Measurements from ENCODE around the gene PLCD1.
A peak's percentile ranks its signal among the peaks of the same experiment; 100 is the strongest.
"Not testable (repeated sequence)": the region's sequence is repeated elsewhere in the genome, so short reads cannot be mapped to it uniquely, and the experiment has no call there.

Gene PLCD1

DNA sequence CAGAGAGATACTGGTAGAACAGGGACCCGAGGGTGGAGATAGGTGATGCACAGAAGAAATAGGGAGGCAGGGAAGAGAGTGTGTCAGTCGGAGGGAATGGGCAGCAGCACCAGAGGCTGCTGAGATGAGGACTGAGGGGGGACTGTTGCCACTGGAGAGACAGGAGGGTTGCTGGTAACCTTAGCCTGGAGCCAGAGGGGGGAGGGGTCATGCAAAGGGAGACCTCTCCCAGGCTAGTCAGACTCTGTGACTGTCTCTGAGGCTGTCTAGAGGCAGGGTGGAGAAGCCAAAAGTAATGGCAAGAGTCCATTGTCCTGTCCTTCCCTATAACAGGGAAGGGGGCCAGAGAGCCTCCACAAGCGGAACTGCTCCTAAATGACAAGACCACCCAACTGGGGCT, 7.5 kb upstream of the PLCD1 start:
- no peak for DNase-seq

DNA sequence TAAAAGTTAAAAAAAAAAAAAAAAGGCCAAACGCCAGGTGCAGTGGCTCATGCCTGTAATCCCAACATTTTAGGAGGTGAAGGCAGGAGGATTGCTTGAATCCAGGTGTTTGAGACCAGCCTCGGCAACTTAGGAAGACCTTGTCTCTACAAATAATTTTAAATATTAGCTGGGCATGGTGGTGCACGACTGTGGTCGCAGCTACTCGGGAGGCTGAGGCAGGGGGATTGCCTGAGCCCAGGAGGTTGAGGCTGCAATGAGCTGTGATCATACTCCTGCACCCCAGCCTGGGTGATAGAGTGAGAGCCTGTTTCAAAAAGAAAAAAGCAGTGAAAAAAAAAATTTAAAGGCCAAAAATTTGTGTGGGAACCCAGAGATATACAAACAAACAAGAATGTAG, 6.8 kb upstream of the PLCD1 start:
- DNase-seq: no peak

DNA sequence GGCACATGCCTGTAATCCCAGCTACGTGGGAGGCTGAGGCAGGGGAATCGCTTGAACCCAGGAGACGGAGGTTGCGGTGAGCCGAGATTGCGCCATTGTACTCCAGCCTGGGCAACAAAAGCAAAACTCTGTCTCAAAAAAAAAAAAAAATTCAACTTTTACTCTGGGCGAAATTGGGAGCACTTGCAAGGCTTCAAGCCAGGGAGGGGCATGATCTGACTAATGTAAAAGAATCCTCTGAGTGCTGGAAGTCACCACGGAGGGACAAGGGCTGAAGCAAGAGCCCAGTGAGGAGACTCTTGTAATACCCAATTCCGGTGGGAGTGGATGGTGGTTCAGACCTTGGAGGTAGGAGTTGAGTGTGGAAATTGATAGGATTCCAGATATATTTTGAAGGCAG, 4.9 kb upstream of the PLCD1 start:
- not testable (repeated sequence) for DNase-seq

DNA sequence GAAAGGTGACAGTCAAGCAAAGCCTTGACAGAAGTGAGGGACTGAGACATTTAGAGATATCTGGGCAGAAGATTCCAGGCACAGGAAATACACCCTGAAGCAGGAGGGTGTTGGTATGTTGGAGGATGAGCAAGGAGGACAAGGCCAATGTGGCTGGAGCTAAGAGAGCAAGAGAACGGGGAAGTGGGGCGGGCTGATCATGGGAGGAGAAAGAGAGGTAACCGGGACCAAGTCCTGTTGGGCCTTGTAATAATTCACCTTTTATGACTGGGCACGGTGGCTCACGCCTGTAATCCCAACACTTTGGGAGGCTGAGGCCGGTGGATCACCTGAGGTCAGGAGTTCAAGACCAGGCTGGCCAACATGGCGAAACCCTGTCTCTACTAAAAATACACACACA, 4.1 kb upstream of the PLCD1 start:
- DNase-seq: not testable (repeated sequence)

DNA sequence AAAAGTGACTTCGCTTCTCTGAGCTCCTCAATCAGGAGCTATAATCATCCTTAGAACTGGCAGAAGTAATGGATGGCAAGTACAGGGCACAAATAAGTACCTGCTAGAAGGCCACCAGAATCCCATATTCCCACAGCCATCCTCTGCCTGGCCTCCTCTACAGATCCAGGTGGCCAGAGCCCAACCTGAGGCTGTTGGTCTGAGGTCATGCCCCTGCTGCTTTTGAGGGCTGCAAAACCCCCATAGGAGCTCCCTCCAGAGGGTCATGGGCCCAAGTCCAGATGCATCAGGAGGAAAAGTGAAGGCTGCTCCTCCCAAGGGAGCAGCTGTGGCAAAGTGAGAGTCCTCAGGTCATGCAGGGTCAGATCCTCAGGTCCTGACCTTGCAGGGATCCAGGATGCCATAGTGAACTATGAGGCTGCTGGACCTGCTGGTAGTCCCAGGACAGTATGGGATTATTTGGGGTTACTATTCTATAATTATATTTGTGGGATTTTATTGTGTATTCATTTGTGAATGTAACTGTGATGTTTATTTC, 3.0 kb upstream of the PLCD1 start:
- no peak for DNase-seq

DNA sequence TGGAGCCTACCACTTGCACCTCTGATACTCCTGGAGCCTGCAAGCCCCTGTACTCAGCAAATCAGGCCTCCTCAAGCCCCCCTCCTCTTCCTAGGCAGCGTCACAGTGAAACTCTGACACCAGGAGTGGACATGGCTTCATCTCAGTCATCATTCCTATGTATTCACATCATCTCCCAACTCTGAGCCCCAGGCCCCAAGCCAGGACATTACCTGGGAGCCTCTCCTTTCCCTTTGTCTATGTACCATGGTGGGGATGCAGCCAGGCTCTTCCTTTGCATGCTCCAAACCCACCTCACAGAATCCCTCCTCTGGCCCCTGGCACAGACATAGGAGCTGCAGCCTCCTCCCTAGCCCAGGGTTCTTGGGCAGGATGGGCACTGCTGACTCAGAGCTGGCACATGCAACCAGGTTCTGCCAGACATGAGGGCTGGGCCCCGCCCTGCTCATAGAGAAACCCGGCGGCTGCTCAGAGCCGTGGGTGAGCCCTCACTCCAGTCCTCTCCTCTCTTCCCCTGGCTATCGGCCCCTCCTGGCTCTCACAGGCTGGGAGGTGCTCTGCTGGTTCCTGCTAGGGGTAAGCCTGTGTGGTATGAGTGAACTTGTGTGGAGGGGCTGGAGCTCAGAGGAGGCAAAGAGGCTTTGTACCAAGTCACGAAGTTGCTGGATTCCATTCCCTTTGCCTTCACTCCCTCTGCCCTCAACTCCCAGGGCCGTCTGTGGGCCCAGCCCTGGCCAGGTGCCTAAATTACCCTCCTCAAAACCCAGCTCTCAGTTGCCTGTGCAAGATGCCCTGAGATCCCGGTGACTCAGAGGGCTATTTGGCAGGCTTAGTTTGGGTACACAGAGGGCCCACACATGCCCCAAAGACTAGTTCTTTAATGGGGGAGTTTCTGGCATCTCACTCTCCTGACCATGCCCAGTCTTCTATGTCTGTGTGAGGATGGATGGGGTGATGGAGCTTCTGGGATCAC, 1.9 kb upstream of the PLCD1 start:
- peak in 3 of 5 donors; percentile 15 to 83 (median 32) for DNase-seq

DNA sequence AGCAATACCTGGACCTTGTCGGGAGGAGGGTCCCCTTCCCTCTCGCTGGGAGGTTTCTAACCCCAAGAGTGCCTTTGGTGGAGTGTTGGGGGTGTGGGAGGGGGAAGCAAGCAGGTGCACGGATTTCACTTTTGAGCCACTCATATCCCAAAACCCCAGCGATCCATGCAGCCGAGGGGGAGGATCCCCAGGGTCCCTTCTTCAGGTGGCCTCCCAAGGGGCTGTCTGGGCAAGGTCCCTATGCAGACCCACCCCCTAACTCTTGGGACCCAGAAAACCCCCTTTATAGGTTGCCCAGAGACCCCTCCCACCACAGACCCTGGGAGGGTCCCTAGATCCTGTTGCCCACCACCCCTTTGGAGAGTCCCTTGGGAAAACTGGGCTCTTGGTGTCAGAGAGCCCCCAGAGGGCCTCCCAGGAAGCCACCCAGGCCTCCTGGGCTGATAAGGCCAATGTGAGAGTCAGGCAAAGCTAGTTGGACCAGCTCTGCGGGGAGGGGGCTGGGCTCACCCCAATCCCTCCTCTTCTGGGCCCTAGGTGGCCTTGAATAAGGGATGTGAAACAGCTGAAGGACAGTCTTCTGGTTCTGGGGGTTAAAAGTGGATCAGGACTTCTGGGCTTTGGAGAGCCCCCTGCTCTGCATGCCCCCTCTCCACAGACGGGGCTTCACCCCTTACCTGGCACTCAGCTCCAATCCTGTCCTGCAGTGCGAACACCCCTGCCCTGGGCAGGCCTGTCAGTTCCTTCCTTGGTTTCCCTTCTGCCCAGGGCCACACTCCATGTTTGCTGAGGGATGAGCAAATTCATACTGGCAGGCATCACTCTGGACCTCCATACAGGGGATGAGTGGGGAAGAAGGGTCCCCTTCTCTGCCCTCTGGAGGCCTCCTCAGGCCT, 932 bp upstream of the PLCD1 start:
- no peak for DNase-seq

DNA sequence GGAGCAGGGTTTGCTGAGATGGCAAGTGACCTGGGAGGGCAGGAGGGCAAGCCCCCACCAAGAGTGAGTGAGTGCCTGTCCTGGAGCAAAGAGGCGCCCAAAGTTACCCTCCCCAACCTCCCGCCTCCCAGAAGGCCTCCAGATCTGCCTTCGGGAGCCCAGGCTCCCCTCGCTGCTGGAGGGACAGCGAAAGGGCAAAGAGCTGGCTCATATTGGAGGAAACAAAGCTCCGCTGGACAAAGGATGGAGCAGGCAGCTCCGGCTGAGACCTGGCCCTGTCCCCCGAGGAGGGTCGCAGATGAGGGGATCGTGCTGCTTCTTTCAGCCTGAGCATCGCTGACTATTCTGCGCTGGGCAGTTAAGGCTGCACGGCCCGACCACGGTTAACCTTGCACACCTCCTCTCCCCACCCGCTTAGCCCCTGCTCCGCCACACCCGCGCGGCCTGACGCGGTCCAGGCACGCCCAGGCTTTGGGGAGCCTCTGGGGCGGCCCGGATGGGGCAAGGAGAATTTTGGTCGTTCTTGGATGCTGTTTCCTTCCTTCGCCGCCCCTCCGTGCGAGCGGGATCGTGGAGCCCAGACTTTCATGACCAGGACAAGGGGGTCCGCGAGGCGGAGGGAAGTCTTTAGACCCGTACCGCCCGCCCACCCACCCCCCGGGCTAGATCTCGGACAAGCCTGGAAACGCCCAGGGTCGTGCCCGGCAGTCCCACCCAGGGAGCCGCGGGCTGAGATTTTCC, 651 bp downstream of the PLCD1 start:
- no peak for DNase-seq

DNA sequence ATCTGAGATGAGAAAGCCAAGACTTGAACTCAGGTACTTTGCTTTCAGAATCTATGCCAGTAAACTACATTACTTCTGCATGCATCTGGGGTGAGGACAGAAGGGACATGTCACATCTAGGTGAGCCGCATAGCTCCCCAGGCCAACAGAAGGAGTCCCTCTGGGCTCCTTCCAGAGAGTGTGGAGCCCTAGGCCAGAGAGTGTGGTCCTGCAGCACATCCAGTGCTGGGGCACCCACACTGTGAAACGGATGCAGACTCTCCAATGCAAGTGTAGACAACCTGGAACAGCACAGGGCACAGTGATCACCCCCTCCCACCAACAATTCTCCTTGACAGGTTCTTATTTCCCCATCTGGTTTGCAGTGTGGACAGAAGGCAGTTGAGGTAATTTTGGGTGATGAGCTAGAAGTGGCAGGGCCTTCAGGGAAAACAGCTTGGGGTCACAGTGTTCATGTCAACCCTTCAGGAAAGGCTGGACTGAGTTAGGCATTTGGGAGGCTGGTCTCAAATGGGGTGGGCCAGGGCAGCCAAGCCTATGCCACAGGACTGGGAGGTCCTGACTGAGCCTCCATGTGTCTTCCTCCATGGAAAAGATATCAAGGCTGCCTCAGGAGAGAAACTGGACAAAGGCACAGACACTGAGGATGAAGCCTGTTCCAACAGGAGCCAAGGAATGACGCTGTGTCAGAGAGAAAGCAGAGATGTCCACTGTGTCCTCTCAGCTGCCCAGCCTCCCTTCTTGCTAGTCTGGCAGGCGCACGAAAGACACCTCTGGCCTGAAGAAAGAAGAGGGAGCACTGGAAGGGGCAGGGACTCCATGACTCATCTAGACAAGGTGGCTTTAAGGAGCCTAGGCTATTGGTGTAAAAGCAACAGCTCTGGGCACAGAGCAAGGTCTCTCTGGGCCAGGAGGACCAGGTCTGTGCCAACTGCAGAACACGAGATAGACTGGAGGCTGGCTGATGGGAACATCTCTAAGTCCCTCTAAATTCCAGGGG, 1.7 kb downstream of the PLCD1 start:
- no peak for DNase-seq

DNA sequence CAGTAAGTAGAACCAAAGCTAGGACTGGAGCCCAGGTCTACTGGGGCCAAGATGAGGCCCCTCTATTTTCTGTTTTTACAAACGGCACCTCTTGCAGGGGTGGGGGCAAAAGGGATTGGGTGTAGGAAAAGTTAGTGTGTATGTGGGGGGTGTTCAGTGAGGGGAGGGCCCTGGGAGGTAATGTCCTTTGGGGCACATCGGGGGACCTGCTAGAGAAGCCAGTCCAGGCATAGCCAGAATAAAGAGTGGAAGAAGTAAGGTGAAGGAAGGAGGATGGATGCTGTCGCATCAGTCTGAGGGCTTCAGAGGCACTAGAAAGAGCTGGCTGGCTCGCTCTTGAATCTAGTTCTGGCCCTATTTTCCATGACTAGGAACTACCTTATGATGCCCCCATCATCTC, 2.6 kb downstream of the PLCD1 start:
- no peak for DNase-seq

DNA sequence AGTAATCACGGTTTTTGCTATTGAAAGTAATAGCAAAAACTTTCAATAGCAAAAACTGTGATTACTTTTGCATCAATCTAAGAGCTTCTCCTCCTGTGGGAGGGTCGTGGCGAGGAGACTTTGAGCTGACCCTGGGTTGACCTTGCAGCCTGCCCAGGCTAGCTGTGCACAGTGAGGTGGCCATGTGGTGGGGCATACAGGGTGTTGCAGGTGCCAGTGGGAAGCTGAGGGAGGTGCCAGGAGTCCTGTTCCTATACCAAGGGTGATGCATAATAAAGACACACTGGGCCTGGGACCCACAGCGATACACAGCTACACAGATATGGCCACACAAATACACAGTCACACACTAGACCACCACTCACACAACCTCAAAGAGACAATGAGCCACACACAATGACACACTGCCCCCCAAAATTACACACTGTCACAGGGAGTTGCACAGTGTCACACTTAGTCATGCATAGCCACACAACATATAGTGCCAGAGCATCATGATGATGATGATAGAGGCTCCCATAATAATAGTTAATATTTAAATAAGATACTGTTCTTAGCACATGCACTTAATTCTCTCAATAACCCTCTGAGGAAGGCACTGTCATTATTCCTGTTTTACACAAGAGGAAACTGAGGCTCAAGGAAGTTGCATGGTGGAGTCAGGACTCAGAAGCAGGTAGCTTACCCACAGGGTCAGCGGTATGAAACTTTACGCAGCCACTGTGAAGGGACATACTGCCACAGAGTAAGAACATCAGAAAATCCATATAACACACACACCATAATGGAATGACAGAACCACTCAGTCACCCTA, 6.3 kb downstream of the PLCD1 start:
- no peak for DNase-seq

DNA sequence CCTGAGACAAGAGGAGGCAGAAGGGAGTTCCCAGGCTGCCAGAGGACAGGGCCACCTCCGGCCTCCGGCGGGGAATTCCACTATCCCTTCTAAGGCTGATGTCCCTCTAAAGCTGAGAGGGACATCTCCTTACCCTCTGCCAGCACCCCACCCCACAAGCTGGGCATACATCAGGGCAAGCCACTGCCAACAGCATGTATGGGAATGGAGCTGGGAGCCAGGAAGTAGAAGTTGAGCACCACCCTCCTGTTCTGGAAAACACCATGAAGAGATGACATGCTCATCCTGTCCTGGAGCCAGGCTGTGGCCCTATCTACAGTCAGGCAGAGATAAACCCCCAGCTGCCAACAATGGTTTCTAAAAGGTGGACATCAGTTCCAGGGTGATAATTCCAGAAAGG, 7.1 kb downstream of the PLCD1 start:
- DNase-seq: no peak

DNA sequence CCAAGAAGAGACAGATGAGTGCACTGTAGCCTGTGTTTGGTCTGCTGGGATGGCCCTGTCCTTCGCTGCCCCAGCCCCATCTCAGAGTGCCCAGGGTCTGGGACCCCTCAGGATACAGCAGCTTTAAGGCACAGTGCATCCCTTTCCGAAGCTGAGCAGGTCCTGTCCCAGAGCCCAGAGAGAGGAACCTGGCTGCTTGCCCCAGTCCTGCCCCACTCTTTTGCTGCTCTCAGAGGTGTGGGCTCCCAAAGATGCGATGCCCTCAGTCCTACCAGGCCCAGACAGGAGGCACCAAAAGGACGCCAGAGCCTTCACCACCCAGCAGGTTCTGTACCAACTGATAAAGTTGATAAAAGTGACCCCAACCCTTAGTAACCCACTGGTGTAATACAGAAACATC, 8.2 kb downstream of the PLCD1 start:
- no peak for DNase-seq

DNA sequence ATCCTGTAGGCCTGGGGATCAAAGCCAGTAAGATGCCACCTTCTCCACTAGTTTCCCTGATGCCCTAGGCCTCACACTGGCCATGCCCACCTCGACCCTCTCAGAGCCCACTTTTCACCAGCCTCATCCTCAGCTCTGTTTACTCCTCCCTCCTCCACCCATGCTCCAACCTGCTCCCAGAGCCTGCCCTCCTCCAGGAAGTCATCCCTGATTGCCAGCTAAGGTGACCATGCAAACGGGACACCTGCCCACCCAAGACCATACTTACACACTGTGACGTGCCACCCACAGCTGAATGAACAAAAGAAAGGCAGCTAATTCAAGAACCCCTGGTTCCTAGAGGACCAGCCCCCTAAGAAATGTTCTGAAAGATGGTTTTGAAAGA, 9.1 kb downstream of the PLCD1 start:
- DNase-seq: no peak

DNA sequence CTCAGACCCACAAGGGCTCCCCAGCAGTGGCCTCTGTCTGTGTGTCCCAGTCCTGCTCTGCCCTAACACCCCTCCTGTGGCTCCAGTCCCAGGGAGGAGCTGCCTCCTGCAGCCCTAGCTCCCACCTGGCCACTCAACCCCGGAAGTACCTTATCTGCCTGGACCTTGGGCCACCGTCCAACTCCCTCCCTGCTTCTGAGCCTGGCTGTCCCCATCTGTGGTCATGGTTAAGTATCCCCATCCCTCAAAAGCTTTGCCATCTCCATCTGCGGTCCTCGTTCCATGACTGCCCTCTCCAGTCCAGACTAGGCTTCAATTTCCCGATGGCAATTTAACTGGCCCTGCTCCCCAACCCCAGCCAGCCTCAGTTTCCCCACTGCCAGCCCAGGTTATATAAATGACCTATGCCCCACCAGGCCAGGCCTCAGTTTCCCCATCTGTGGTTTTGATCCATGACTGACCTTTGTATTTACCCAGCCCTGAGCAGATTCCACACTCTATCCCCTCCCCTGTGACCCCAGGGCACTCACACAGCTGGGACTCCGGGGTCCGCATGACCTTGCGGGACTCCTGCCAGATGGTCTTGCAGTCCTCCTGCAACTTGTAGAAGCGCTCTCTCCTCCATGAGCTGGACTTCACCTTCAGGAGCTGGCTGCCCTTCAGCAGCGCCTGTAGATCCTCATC, 9.6 kb downstream of the PLCD1 start:
- DNase-seq: no peak

DNA sequence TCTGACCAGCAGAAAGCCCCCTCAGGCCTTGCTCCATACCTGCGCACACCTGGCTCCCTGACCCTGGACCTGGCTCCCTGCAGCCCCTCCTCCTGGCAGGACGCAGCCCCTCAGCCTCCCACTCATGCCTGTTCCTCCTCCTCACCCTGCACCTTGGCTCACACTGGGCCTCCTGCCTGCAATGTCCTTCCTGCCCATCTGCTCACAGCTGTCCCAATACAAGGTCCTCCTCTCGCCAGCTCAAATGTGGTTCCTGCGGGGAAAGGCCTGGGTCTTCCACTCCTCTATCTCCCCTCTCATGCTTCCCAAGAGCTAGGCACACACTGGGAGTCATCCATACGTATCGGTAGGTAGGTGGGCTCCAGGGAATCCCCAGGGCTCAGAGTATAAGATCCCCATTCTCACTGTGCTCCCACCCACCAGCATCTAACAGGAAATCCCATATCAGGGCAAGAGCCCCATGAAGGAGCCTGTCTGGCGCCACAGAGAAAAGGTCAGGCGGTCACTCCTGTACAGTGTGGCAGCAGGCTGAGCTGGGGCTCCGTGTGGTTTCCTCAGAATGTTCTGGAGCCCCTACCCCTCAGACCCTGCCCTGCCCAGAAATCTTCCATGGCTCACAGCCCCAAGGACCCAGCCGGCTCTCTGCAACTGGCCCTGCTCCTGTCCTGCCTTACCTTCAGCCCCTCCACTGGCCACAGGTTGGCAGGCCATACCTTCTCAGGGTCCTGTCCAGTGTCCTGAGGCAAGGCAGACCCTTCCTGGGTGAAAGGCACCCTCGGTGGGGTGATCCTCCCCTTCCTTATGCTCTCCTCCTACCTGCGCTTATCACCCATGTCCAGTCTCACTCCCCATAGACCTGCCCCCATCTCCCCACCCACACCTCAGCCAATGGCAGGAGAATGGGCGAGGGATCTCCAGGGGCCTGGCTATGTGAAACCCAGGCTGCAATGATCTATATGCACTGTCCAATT, 10.9 kb downstream of the PLCD1 start:
- no peak for DNase-seq

DNA sequence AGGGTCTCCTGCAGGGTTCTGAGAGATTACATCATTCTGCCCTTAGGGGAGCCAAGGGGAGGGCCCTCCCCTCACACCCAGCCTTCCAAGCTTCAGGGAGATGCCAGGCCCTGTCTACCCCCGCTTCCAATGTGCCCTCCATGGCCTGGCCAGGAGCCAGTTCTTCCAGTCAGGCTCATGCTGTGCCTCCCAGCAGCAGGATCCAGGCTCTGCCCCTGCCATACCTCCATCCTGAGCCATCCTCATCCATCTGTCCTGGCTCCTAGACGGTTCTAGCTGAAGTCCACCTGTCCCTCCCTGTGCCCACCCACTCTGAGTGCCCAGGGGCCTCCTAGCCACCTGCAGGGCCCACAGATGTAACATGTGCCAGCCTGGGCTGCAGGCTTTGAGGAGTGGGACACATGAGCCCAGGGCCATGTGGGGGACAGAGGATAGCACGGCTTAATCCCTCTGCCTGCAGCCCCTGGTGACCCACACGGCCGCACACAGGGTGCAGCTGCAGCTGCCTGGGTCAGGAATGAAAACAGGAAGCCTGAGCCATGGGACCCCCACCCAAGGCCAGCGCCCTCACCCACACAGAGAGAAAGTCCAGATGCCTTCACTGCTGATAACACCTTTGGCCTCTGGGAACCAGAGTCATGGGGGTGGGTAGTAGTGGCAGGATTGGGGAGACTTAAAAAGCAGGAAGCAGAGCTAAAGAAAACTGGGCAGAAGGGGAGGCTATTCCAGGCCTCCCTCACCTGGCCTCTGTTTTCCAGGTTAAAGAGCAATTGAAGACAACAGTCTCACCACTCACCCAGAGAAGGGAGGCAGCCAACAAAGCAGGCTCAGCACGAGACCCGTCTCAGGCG, 11.8 kb downstream of the PLCD1 start:
- DNase-seq: no peak

Data from T-helper 1 cell (primary cell).